IPS-15b (cell line): ENCODE measurements around the gene COLEC11.
"Not testable (repeated sequence)": the region's sequence is repeated elsewhere in the genome, so short reads cannot be mapped to it uniquely, and the experiment has no call there.

Source experiments
- H3K27me3 ChIP-seq: one replicate; pipeline ENCODE4 v1.6.1; 2013; ENCODE audit warnings: low read length; ENCODE audit not compliant: control insufficient read depth, insufficient read depth
- H3K36me3 ChIP-seq: one replicate; pipeline ENCODE4 v1.6.1; 2013; ENCODE audit warnings: low read length; ENCODE audit not compliant: control insufficient read depth, insufficient read depth
- H3K4me1 ChIP-seq: one replicate; pipeline ENCODE4 v1.6.1; 2013; ENCODE audit warnings: mild to moderate bottlenecking, low read length; ENCODE audit not compliant: control insufficient read depth, insufficient read depth
- H3K4me3 ChIP-seq: one replicate; pipeline ENCODE4 v1.5.1; 2013; ENCODE audit warnings: low read depth, low read length
- H3K9ac ChIP-seq: one replicate; pipeline ENCODE4 v1.6.1; 2013; ENCODE audit warnings: low read depth, mild to moderate bottlenecking, low read length
- H3K9me3 ChIP-seq: one replicate; pipeline ENCODE4 v1.6.1; 2013; ENCODE audit warnings: mild to moderate bottlenecking, low read length; ENCODE audit not compliant: control insufficient read depth, insufficient read depth

Gene COLEC11

GRCh38 chr2:3610881-3611505 lies 16.1 kb downstream of the COLEC11 start:
- H3K36me3 ChIP-seq: no peaks in the 10 kb centered on the region
- H3K4me3 ChIP-seq: no peak overlapping the region
- H3K9ac ChIP-seq: no peak overlapping the region
- no peaks in the 10 kb centered on the region for H3K27me3 ChIP-seq
- no peaks in the 10 kb centered on the region for H3K4me1 ChIP-seq
- H3K9me3 ChIP-seq: no peaks in the 10 kb centered on the region

- H3K9ac ChIP-seq: no peak overlapping the region
- H3K9me3 ChIP-seq: no peaks in the 10 kb centered on the region
- H3K4me3 ChIP-seq: no peak overlapping the region
Observed at GRCh38 chr2:3611589-3611988, 16.7 kb downstream of the COLEC11 start.

GRCh38 chr2:3612639-3613523 lies 18.0 kb downstream of the COLEC11 start:
- H3K9ac ChIP-seq: no peak overlapping the region
- H3K9me3 ChIP-seq: no peaks in the 10 kb centered on the region
- no peaks in the 10 kb centered on the region for H3K27me3 ChIP-seq
- no peaks in the 10 kb centered on the region for H3K4me1 ChIP-seq
- no peak overlapping the region for H3K4me3 ChIP-seq
- H3K36me3 ChIP-seq: no peaks in the 10 kb centered on the region

More at GRCh38 chr2:3611589-3611988, 16.7 kb downstream of the COLEC11 start:
- H3K36me3 ChIP-seq: no peaks in the 10 kb centered on the region
- no peaks in the 10 kb centered on the region for H3K4me1 ChIP-seq
- H3K27me3 ChIP-seq: no peaks in the 10 kb centered on the region

- Histone ChIP-seq H3K9ac (no peak overlapping the region), H3K27me3 (no peaks in the 10 kb centered on the region), H3K4me3 (no peak overlapping the region), H3K4me1 (no peaks in the 10 kb centered on the region), H3K36me3 (no peaks in the 10 kb centered on the region), H3K9me3 (no peaks in the 10 kb centered on the region)
Observed at GRCh38 chr2:3613524-3613905, 18.6 kb downstream of the COLEC11 start.

GRCh38 chr2:3614743-3615142 lies 19.8 kb downstream of the COLEC11 start:
- not testable (repeated sequence) for H3K36me3 ChIP-seq, H3K4me1 ChIP-seq, H3K4me3 ChIP-seq, H3K9ac ChIP-seq, H3K27me3 ChIP-seq, H3K9me3 ChIP-seq

GRCh38 chr2:3615541-3616200 lies 20.8 kb downstream of the COLEC11 start:
- not testable (repeated sequence) for H3K27me3 ChIP-seq, H3K4me3 ChIP-seq, H3K9ac ChIP-seq, H3K36me3 ChIP-seq, H3K4me1 ChIP-seq, H3K9me3 ChIP-seq

- H3K9ac ChIP-seq, H3K36me3 ChIP-seq, H3K27me3 ChIP-seq, H3K4me3 ChIP-seq, H3K9me3 ChIP-seq, H3K4me1 ChIP-seq: not testable (repeated sequence)
Observed at GRCh38 chr2:3616435-3617197, 21.7 kb downstream of the COLEC11 start.

- H3K27me3 ChIP-seq: no peaks in the 10 kb centered on the region
- H3K4me3 ChIP-seq: no peak overlapping the region
- no peaks in the 10 kb centered on the region for H3K9me3 ChIP-seq
- H3K9ac ChIP-seq: no peak overlapping the region
- H3K4me1 ChIP-seq: no peaks in the 10 kb centered on the region
- H3K36me3 ChIP-seq: no peaks in the 10 kb centered on the region
Observed at GRCh38 chr2:3617198-3617890, 22.4 kb downstream of the COLEC11 start.

- no peaks in the 10 kb centered on the region for H3K4me1 ChIP-seq
- no peaks in the 10 kb centered on the region for H3K36me3 ChIP-seq
Observed at GRCh38 chr2:3618367-3618766, 23.5 kb downstream of the COLEC11 start.

GRCh38 chr2:3619033-3619432 lies 24.1 kb downstream of the COLEC11 start:
- Histone ChIP-seq H3K27me3 (no peaks in the 10 kb centered on the region), H3K4me1 (no peaks in the 10 kb centered on the region), H3K36me3 (no peaks in the 10 kb centered on the region), H3K9ac (no peak overlapping the region), H3K9me3 (no peaks in the 10 kb centered on the region), H3K4me3 (no peak overlapping the region)

More at GRCh38 chr2:3618367-3618766, 23.5 kb downstream of the COLEC11 start:
- no peak overlapping the region for H3K9ac ChIP-seq
- no peaks in the 10 kb centered on the region for H3K27me3 ChIP-seq
- no peak overlapping the region for H3K4me3 ChIP-seq
- no peaks in the 10 kb centered on the region for H3K9me3 ChIP-seq

GRCh38 chr2:3619661-3620060 lies 24.7 kb downstream of the COLEC11 start:
- not testable (repeated sequence) for H3K36me3 ChIP-seq, H3K4me3 ChIP-seq, H3K27me3 ChIP-seq, H3K4me1 ChIP-seq, H3K9me3 ChIP-seq, H3K9ac ChIP-seq
